ENCODE measurements around the gene RAB5IF. TPM values are rescaled to one million over a fixed set of nuclear protein-coding genes. Genes with fewer than 3 reads are reported as not detected.

RAB5IF gene
- total and polyA plus RNA-seq, 2 of the 13 experiments (the other 11 are each of a cell fraction or from before 2014, with no cell fraction given): 261 to 305 TPM

DNA sequence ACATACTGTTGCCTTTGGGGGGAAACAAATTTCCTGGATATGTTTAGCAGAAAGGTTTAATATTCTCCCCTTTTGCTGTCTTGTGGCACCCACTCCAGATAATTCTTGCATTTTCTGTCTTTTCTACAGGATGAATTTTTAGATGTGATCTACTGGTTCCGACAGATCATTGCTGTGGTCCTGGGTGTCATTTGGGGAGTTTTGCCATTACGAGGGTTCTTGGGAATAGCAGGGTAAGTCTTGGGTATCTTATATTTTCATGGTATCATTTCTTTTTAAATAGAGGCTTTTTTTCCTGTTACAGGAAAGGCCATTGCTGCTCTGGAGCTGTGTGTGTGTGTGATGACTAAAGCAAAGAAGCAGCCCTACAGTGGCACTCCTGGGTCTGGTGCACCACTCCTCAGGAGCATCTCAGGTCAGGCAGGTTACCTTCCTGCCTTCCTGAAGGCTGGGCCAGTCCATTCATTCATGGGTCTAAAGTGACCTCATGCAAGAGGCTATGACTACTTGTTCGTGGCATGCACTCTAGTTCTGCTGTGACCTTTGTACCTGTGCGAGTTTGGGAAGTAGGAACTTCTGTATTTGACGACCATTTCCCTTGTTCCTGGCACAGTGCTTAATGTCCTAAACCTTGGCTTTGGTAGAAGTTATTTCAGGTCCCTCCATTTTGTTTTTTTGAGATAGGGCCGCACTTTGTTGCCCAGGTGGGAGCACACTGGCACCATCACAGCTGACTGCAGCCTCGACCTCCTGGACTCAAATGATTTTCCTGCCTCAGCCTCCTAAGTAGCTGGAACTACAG is 2.2 kb downstream of the RAB5IF start (continued):
- TF ChIP-seq HDAC1 (CRISPR knock-in tag; IDR thresholded peaks at IDR 0.05) (peak; percentile 38; the same call in 1 of the 2 replicates), ZNF260 (CRISPR knock-in tag; IDR thresholded peaks at IDR 0.05; ENCODE audit: borderline replicate concordance, low read depth) (no peak), MXI1 (IDR thresholded peaks at IDR 0.05; ENCODE audit: borderline replicate concordance, low read depth, low read length) (peak; percentile 85; the same call in 1 of the 3 replicates), MYNN (CRISPR knock-in tag; IDR thresholded peaks at IDR 0.05; ENCODE audit: low read depth) (no peak), NFE2 (CRISPR knock-in tag; IDR thresholded peaks at IDR 0.05) (0 out of 2 replicates have a peak, but pooled peaks have one; percentile 10), MBNL3 (CRISPR knock-in tag; conservative IDR thresholded peaks at IDR 0.05) (no peak), NCOR1 (IDR thresholded peaks at IDR 0.05; ENCODE audit: borderline replicate concordance, low read length) (peak; percentile 80; the same call in 1 of the 2 replicates), HMGA1 (CRISPR knock-in tag; conservative IDR thresholded peaks at IDR 0.05) (no peak), EEA1 (CRISPR knock-in tag; IDR thresholded peaks at IDR 0.05; ENCODE audit: borderline replicate concordance) (no peak), KLF11 (CRISPR knock-in tag; IDR thresholded peaks at IDR 0.05) (no peak), ZEB1 (IDR thresholded peaks at IDR 0.05; ENCODE audit: insufficient replicate concordance, low read depth) (no peak), ZBTB20 (CRISPR knock-in tag; IDR thresholded peaks at IDR 0.05; ENCODE audit: borderline replicate concordance, low read depth) (no peak), ZNF20 (CRISPR knock-in tag; IDR thresholded peaks at IDR 0.05) (no peak)
- TF ChIP-seq, protein P1, sequence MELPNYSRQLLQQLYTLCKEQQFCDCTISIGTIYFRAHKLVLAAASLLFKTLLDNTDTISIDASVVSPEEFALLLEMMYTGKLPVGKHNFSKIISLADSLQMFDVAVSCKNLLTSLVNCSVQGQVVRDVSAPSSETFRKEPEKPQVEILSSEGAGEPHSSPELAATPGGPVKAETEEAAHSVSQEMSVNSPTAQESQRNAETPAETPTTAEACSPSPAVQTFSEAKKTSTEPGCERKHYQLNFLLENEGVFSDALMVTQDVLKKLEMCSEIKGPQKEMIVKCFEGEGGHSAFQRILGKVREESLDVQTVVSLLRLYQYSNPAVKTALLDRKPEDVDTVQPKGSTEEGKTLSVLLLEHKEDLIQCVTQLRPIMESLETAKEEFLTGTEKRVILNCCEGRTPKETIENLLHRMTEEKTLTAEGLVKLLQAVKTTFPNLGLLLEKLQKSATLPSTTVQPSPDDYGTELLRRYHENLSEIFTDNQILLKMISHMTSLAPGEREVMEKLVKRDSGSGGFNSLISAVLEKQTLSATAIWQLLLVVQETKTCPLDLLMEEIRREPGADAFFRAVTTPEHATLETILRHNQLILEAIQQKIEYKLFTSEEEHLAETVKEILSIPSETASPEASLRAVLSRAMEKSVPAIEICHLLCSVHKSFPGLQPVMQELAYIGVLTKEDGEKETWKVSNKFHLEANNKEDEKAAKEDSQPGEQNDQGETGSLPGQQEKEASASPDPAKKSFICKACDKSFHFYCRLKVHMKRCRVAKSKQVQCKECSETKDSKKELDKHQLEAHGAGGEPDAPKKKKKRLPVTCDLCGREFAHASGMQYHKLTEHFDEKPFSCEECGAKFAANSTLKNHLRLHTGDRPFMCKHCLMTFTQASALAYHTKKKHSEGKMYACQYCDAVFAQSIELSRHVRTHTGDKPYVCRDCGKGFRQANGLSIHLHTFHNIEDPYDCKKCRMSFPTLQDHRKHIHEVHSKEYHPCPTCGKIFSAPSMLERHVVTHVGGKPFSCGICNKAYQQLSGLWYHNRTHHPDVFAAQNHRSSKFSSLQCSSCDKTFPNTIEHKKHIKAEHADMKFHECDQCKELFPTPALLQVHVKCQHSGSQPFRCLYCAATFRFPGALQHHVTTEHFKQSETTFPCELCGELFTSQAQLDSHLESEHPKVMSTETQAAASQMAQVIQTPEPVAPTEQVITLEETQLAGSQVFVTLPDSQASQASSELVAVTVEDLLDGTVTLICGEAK (IDR thresholded peaks at IDR 0.05): no peak; the same call in 1 of the 2 replicates
- TF ChIP-seq, protein P1 (CRISPR knock-in tag; IDR thresholded peaks at IDR 0.05): no peak
- TF ChIP-seq, protein P2, sequence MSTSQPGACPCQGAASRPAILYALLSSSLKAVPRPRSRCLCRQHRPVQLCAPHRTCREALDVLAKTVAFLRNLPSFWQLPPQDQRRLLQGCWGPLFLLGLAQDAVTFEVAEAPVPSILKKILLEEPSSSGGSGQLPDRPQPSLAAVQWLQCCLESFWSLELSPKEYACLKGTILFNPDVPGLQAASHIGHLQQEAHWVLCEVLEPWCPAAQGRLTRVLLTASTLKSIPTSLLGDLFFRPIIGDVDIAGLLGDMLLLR (CRISPR knock-in tag; IDR thresholded peaks at IDR 0.05): peak; percentile 28; the same call in 1 of the 2 replicates
- TF ChIP-seq, protein P3, sequence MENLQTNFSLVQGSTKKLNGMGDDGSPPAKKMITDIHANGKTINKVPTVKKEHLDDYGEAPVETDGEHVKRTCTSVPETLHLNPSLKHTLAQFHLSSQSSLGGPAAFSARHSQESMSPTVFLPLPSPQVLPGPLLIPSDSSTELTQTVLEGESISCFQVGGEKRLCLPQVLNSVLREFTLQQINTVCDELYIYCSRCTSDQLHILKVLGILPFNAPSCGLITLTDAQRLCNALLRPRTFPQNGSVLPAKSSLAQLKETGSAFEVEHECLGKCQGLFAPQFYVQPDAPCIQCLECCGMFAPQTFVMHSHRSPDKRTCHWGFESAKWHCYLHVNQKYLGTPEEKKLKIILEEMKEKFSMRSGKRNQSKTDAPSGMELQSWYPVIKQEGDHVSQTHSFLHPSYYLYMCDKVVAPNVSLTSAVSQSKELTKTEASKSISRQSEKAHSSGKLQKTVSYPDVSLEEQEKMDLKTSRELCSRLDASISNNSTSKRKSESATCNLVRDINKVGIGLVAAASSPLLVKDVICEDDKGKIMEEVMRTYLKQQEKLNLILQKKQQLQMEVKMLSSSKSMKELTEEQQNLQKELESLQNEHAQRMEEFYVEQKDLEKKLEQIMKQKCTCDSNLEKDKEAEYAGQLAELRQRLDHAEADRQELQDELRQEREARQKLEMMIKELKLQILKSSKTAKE (CRISPR knock-in tag; IDR thresholded peaks at IDR 0.05; ENCODE audit: borderline replicate concordance): no peak

Measured in HepG2 (cell line).